Lung (tissue), 12 donors: Measurements from ENCODE around the gene SDHAF1. TPM values are rescaled to one million over a fixed set of nuclear protein-coding genes. Genes with fewer than 3 reads are reported as not detected.

Experiments used
- ATAC-seq: fragments of 200-7000 bp; cut with Tn5 transposase; one replicate; pipeline ENCODE4 v1.9.1; 2020; ENCODE audit warnings: moderate number of reproducible peaks; ENCODE audit not compliant: insufficient read depth, low FRiP score
- DNase-seq, 3 donors: peaks; one replicate each; pipeline ENCODE4 v3.0.0-alpha.2; 2013 to 2017
- H3K27ac ChIP-seq, 2 donors: one replicate each; pipeline ENCODE4 v1.5.1; 2013; ENCODE audit warnings: mild to moderate bottlenecking in 2 of 2, moderate library complexity in 2 of 2, control low read depth in 1 of 2, inconsistent platforms in 1 of 2, low read depth in 1 of 2, low read length in 1 of 2
- H3K27me3 ChIP-seq, 3 donors: one replicate each; pipeline ENCODE4 v1.5.1; 2013; ENCODE audit warnings: low read length in 2 of 3; ENCODE audit not compliant: control insufficient read depth in 3 of 3, insufficient read depth in 3 of 3
- H3K36me3 ChIP-seq, 4 donors: one replicate each; pipeline ENCODE4 v1.5.1; 2013; ENCODE audit warnings: low read length in 4 of 4, mild to moderate bottlenecking in 1 of 4, moderate library complexity in 1 of 4; ENCODE audit not compliant: control insufficient read depth in 4 of 4, insufficient read depth in 4 of 4
- H3K4me1 ChIP-seq, 5 donors: one replicate each; pipeline ENCODE4 v1.5.1; 2013; ENCODE audit warnings: low read length in 5 of 5, mild to moderate bottlenecking in 2 of 5, moderate library complexity in 1 of 5; ENCODE audit not compliant: control insufficient read depth in 5 of 5, insufficient read depth in 5 of 5
- H3K4me3 ChIP-seq: one replicate; pipeline ENCODE4 v1.5.1; 2013; ENCODE audit warnings: mild to moderate bottlenecking, control low read depth, moderate library complexity
- H3K9ac ChIP-seq, 2 donors: one replicate each; pipeline ENCODE4 v1.5.1; 2013; ENCODE audit warnings: low read length in 2 of 2, control low read depth in 1 of 2; ENCODE audit not compliant: insufficient read depth in 1 of 2
- H3K9me3 ChIP-seq, 4 donors: one replicate each; pipeline ENCODE4 v1.5.1; 2013; ENCODE audit warnings: low read length in 3 of 4, mild to moderate bottlenecking in 1 of 4, moderate library complexity in 1 of 4; ENCODE audit not compliant: control insufficient read depth in 4 of 4, insufficient read depth in 3 of 4
- CTCF ChIP-seq: IDR thresholded peaks from 2 replicates; pipeline ENCODE4 v1.5.1; 2012; ENCODE audit warnings: mild to moderate bottlenecking; ENCODE audit errors: control extremely low read depth, extremely low read depth
- WGBS, 2 donors: extraction: QIAGEN DNeasy Blood & Tissue Kit; methylation state at CpG; one replicate each; pipeline ENCODE4 v1.1.7; 2013; 5-methylcytosine and 5-hydroxymethylcytosine counted together
- polyA plus RNA-seq, 2 donors: library from polyadenylated mRNA; stranded (reverse); fragments of 200-250 nt; gene quantifications; one replicate each; pipeline ENCODE4 v1.2.1, GENCODE V29; 2013
- total RNA-seq, 2 donors: library from RNA; depleted of rRNA in 1 of 2; stranded (reverse); fragments of >200 nt in 1 of 2; gene quantifications; one replicate each; pipeline ENCODE4 v1.2.1, GENCODE V29; 2014 to 2021
- donor health status: control.
- donor health status: control.
- donor health status: Bipolar disorder and iron deficiency.
- donor health status: healthy.
- donor health status: DM: yes; HTN: yes; CAD: no.

The SDHAF1 gene
- total and polyA plus RNA-seq, 4 donors = 11.4 to 25.8 (median 19.1) TPM

- peaks cover 0 to 5% (median 0%) of the 10 kb centered on the region in 4 donors for H3K9me3 ChIP-seq
- no peak overlapping the region for H3K9ac ChIP-seq
- no peak for DNase-seq
- no peaks in the 10 kb centered on the region for H3K36me3 ChIP-seq
- 92 to 97% methylated on average over 3 of the region's 3 CpGs for WGBS, 2 donors
- no peak for TF ChIP-seq CTCF
- H3K27me3 ChIP-seq = peaks cover 7 to 35% (median 13%) of the 10 kb centered on the region in 3 donors
- ATAC-seq = no peak
- H3K4me3 ChIP-seq = no peak overlapping the region
- H3K27ac ChIP-seq = no peak overlapping the region
- H3K4me1 ChIP-seq = no peaks in the 10 kb centered on the region
Measured at GRCh38 chr19:35988824-35989223, 6.2 kb upstream of the SDHAF1 start.

DNA sequence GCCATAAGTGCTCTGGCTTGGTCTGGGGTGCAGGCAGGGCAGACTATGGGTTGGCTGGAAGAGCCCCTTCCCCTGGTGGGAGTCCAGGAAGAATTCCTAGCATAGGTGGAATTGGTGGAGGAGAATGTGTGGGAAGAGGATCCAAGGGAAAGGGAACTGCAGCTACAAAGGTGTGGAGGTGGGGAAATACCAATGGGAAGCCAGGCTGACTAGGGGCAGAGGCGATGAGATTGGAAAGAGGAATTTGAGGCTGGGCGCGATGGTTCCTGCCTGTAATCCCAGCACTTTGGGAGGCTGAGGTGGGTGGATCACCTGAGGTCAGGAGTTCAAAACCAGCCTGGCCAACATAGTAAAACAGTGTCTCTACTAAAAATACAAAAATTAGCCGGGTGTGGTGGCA is 4.8 kb upstream of the SDHAF1 start:
- DNase-seq (no peak), ATAC-seq (no peak)
- TF ChIP-seq CTCF = no peak
- Histone ChIP-seq H3K27ac (no peak overlapping the region), H3K36me3 (no peaks in the 10 kb centered on the region), H3K9me3 (peaks cover 0 to 5% (median 0%) of the 10 kb centered on the region in 4 donors), H3K9ac (no peak overlapping the region), H3K4me3 (no peak overlapping the region), H3K27me3 (peaks cover 7 to 32% (median 12%) of the 10 kb centered on the region in 3 donors), H3K4me1 (peaks cover 0 to 6% (median 0%) of the 10 kb centered on the region in 5 donors)
- WGBS, 2 donors = 88 to 95% methylated on average over 4 of the region's 4 CpGs

- ATAC-seq = no peak
- H3K27ac ChIP-seq = no peak overlapping the region
- no peak for TF ChIP-seq CTCF
- H3K4me1 ChIP-seq = peaks cover 0 to 12% (median 3%) of the 10 kb centered on the region in 5 donors
- peaks cover 0 to 3% (median 0%) of the 10 kb centered on the region in 4 donors for H3K9me3 ChIP-seq
- DNase-seq = no peak
- no peaks in the 10 kb centered on the region for H3K36me3 ChIP-seq
- H3K27me3 ChIP-seq = peaks cover 4 to 23% (median 6%) of the 10 kb centered on the region in 3 donors
- H3K4me3 ChIP-seq = no peak overlapping the region
- H3K9ac ChIP-seq = no peak overlapping the region
- 82 to 83% methylated on average over 10 of the region's 10 CpGs for WGBS, 2 donors
Measured at GRCh38 chr19:35990771-35991730, 3.9 kb upstream of the SDHAF1 start.
